NCI-H1092 (cell line): ENCODE results near the gene ADAMTS15.

Experiments used
- DNase-seq: peaks from one replicate; lab custom pipeline; 2025; lab: John Stamatoyannopoulos, UW

Gene ADAMTS15, protein sequence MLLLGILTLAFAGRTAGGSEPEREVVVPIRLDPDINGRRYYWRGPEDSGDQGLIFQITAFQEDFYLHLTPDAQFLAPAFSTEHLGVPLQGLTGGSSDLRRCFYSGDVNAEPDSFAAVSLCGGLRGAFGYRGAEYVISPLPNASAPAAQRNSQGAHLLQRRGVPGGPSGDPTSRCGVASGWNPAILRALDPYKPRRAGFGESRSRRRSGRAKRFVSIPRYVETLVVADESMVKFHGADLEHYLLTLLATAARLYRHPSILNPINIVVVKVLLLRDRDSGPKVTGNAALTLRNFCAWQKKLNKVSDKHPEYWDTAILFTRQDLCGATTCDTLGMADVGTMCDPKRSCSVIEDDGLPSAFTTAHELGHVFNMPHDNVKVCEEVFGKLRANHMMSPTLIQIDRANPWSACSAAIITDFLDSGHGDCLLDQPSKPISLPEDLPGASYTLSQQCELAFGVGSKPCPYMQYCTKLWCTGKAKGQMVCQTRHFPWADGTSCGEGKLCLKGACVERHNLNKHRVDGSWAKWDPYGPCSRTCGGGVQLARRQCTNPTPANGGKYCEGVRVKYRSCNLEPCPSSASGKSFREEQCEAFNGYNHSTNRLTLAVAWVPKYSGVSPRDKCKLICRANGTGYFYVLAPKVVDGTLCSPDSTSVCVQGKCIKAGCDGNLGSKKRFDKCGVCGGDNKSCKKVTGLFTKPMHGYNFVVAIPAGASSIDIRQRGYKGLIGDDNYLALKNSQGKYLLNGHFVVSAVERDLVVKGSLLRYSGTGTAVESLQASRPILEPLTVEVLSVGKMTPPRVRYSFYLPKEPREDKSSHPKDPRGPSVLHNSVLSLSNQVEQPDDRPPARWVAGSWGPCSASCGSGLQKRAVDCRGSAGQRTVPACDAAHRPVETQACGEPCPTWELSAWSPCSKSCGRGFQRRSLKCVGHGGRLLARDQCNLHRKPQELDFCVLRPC

GRCh38 chr11:130448416-130449309, at the start of gene ADAMTS15:
TSS of gene ADAMTS15 (plus strand) at chr11:130448645. CDS start at chr11:130448974, 329 bp downstream.
- DNase-seq: peak; percentile 34

DNA sequence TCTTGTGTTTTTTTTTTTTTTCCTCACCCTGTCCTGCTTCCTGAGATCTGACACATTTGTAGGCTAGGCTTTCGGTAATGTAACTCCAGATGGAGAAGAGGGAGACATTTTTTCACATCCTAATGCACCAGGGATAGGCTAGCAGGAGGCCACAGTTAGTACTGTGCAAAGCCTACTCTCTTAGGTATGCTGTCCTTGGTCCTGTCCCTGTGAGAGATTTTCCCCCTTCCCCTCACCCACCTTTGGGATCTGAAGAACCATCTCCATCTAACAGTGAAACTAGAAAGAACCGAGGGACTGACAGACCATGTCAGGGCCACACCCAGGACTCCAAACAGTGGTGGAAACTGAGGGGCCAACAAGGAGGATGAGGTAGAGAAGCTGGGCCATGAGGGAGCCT, 49.2 kb upstream of the ADAMTS15 start:
- no peak for DNase-seq

DNA sequence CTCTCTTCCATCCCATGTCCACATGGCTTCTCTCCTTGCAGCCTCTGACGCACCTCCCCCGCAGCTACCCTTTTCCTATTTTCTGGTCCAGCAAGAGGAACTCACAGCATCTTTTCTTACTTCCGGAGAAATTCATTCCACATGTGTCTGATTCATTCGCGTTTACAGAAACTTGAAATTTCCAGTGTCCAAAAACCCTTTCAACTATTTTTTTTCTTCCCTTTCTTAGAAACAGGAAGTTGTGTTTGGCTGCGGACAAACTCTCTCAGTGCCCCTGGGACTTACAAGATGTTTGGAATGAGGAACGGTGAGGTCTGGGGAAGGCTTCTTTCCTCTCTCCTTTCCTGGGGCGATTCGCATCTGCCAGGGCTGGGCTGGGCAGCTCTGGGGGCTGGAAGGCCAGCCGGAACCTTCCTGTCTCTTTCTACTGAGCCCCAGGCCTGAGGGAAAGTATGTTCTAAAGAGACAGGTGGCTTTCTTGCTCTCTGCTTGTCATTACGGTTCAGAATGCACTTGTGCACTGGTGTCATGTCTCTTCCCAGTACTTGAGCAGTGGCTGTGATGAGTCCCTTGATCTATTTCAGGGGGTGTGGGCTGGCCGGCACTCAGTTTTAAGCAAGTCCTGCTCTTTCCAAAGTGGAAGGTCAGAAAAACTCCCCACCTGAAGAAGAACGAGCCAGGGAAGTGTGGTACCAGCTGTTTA, 47.5 kb upstream of the ADAMTS15 start:
- no peak for DNase-seq

GRCh38 chr11:130402570-130402969, 45.9 kb upstream of the ADAMTS15 start:
- DNase-seq: no peak

DNA sequence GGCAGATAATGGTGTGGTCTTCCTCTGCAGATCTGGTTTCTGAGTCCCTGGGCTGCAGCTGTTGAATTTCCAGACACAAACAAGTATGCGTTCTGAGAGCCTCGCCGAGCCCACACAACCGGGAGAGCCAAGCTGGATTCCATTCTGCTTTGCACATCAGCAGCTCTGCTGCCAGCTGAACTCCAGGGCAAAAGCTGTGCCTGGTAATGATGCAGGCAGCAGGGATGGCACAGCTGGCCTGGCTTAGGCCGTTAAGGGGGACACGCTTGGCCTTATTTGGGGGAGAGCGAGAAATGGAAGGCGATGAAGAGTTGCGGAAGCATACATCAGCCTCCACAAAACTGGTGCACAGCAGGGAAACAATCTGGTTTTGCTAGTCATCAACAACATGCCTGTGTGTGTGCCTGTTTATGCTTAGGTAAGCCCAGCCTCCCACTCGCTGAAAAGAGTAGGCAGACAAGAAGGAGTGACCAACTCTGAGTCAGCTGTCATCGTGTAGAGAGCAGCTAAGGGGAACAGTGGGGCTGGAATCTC, 45.1 kb upstream of the ADAMTS15 start:
- DNase-seq: no peak

DNA sequence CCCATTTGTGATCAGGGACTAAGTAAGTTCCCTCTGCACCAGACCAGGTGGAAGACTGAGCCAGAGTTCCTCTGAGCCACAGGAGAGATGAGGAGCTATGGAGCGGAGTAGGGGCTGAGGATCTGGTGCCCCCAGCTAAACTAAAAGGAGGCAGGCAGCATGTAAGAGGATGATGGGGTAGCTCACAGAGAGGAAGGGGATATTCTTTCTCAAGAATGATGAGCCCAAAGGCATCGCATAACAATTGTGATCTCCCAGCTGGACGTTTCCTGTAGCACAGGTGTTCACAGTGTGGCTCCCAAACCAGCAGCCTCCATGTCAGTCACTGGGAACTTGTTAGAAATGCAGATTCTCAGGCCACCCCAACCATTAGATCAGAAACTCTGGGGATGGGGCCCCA, 44.5 kb upstream of the ADAMTS15 start:
- DNase-seq: no peak

DNA sequence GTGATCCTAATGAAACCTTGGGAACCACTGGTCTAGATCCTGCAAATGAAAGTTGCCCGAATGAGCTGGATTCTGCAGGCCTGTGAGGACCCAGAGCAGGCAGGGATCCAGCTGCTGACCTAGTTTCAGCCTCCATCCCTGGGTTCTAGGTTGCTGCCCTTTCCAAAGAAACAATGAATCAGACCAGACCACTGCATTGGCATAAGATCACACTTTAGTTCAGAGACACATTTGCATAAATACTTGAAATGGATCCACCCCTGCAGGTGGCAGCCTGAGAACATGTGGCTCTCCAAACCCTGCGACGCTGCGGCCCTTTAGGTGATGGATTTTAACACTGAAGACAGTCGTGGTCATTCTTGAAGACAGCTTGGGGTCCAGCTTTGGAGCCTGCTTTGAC, 43.7 kb upstream of the ADAMTS15 start:
- no peak for DNase-seq

- no peak for DNase-seq
Observed at GRCh38 chr11:130405428-130405827, 43.0 kb upstream of the ADAMTS15 start.

DNA sequence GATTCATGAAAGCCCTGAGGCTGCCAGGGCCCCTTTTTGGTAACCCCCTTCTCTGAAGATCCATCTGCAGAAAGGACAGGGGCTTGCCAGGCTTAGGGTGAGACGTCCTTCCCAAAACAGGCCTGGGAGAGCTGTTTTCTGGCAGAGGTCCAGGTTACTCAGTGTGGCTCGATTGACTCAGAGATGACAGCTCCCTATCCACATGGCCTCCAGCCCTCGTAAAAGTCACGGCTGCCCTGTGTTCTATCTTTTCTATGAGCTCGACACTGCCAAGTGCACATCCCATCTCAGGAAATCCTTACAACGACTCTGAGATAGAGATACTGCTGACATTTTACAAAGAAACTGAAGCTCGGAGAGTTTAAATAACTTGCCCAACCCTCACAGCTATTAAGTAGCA, 40.5 kb upstream of the ADAMTS15 start:
- no peak for DNase-seq

DNA sequence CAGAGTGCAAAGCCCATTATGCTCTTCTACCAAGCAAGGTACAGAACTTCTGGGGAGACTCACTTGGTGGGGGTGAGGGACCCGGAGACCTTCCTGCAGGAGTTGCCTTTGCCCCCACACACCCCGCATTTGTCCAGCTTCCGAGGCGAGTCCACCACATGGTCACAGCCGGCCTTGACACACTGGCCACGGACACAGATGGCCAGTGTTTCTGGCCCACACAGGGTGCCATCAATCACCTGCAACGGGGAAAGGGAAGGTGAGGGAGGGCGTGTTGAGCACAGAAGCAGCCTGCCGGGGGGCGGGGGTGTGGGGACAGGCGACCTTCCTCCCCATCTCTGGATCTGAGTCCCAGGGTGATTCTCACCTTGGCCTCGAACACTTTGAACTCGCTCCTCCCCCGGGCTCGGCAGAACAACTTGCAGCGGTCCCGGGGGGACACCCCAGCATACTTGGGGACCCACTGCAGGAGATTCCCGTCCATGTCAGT, 40.0 kb upstream of the ADAMTS15 start:
- no peak for DNase-seq

DNA sequence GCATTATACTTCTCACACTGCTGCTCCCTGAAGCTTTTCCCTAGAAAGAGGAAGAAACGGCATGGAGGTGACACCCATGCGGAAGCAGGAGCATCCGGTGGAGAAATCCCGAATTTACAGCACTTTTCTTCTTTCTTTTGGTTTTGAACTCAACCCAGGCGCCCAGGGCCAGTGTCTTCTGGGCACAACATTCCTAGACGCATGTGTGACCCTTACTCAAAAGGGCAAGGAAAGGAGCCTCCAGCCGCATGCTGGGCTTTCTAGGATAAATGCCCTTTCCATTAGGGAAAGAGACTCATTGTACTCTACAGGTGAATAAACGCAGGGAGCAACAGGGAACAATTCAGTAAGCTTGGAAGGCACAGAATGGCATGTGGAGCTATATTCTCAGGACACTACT, 39.5 kb upstream of the ADAMTS15 start:
- DNase-seq: no peak

DNA sequence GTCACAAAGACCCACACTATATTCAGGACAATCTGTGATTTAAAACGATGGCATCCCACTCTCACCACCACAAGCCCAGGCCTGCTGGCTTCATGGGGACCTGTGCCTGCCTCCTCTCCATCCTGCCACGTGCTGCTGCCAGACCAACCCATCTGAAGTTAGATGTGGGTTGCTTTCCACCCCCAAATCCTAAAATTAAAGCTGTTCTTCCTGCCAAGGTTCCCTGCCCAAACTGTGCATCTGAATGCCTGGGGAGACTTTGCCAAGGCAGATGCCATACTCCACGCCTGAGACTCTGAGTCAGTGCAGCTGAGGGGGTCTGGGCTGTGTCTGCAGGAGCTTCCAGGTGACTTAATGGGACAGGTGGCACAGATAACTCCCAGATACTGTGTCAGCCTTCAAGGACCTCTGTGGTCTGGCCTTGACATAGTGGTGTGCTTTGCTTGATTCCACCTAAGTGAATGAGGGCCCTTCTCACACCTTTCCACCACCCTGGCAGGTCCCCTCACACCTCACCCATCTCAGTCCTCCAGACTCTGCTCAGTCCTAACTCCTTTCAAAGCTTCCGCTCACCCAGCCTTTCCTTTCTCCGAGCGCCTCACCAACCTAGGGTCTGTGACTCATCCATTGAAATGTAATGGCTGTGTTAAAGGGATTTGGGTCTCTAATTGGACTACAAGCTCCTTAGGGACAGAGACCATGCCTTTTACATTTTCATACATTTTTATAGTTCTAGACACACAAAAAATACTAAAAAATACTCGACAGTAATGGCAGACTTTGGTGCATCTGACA, 38.7 kb upstream of the ADAMTS15 start:
- no peak for DNase-seq

DNA sequence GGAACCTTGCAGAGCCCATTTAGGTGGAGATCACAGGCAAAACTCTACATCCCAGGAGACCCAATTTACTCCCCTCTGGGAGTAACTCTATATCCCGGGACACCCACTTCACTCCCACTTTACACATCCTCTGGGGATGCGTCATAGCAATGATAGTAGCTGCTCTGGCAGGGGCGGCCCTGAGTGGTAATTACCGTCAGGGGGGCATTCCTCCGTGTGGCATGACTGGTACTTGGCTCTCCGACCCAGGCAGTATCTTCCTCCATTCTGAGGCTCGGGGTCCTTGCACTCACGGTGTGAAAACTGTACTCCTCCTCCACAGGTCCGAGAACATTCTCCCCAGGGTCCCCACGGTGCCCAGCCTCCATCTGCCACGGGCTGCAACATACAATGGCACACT, 37.2 kb upstream of the ADAMTS15 start:
- no peak for DNase-seq

DNA sequence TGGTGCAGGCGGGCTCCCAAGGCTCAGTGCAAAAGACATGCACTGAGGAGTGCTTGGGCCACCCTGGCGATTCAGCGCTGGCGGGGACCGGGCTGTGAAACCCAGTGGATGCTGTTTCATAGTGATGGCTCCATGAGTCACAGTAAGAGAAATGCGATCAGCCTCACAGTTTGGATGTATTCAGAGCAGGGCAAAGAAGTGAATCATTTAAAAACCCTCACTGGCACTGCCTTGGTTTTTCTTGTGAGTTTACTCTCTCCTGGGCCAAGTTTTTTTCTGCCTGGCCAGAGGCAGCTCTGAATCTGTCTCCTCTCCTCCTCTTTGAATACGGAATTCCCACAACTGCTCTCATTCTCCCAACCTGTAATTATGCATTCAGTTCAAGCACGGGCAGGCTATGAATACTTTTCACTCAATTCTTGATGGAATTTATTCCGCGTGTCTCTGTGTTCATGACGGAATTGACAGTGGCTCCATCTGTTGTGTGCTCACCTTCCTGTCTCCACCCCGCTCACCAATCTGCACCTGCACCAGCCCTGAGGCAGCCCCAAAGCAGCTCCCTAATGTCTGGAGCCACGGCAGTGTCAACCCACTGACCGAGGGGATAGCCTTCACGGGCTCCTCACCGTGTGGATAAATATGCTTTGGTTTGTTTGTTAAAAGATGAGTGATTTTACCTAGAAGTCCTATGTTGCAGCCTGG, 34.9 kb upstream of the ADAMTS15 start:
- no peak for DNase-seq

DNA sequence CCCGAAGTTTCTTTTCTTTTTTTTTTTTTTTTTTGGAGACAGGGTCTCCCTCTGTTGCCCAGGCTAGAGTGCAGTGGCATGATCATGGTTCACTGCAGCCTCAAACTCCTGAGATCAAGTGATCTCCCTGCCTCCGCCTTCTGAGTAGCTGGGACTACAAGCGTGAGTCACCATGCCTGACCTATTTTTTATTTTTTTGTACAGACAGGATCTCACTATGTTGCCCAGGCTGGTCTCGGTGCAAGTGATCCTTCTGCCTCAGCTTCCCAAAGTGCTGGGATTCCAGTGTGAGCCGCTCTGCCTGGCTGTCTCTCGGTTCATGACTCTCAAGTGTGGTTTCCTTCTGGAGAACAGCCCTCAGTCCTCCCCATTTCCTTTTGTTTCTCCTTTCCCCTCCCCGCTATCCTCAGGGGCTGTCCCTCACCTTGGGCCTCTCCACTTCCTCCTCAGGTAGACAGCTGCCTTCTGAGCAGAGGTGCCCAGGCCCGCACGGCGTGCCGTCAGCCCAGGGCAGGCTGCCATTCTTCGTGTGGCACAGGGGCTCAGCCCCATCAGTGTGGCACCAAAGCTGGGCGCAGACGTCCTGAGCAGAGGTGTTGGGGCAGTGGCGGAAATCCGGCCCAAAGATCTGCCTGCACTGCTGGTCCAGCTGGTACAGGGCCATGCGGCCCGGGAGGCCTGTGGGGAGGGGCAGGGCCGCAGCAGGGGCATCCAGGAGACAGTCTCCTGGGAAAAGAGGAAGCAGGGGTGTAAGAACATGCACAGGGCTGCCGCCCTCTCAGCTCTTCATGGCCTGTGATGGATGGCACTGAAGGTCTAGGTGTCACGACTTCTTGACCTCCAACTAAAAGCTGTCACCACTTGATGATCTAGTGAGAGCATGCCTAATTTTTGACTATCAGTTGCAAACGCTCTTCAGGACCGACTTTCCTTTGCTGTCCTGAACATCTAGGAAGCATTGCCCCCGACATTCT, 34.1 kb upstream of the ADAMTS15 start:
- DNase-seq: no peak

DNA sequence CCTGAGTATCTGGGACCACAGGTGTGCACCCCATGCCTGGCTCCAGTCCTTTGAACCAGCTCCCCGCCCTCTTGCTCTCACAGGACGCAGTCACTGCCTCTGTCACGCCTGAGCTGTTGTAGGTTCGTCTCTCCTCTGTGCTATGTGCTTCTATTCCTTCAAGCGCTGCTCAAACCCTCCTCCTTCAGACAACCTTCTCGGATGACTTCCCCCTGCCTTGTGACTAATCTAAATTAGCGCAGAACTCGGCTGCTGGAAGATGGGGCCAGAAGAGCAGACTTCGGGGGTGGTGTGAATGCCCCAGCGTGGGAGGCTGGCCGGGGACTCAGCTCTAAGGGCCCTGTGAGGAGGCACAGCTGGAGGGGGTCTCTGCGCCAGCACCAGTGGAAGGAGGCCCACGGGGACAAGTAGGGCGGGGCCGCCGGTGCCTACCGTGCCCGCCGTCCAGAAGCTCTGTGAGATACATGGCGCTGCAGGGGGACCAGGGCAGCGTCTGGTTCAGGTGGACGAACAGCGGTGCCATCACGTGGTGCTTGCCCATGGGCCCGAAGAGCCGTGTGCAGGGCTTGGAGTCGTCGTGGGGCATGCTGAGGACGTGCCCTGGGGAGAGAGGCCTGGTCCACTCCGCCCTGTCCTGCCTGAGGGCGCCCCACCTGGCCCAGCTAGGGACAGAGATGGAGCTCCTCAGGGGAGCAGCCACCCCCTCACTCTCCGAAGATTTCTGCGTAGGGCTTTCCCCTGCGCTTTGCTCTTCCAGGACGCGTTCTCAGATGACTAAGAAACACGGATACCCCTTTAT, 32.5 kb upstream of the ADAMTS15 start:
- DNase-seq: no peak

DNA sequence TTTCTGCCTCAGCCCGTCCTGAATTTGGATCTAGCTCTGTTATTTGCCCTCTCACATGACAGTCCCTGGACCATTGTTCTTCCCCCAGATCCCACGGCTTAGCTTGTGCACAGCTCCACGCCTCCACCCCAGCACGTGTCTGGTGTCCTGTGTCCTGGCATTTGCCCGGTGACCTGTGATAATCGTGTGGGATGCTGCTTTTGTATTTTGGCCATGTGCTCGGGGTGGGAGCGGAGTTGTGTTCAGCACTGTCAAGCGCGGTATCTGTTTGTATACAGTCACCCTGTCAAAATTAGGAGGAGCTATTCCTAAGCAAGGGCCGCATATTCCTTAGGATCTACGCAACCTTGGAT, 31.9 kb upstream of the ADAMTS15 start:
- no peak for DNase-seq
